HepG2 (cell line): ENCODE measurements around the gene NDC1. TPM values are rescaled to one million over a fixed set of nuclear protein-coding genes. Genes with fewer than 3 reads are reported as not detected.
"Not testable (repeated sequence)": the region's sequence is repeated elsewhere in the genome, so short reads cannot be mapped to it uniquely, and the experiment has no call there.

Experiments
- ATAC-seq: fragments of 200-7000 bp; cut with Tn5 transposase; 3 replicates; pipeline ENCODE4 v1.9.1; 2020; ENCODE audit warnings: mild to moderate bottlenecking, moderate library complexity
- BruUV-seq: library from RNA; stranded (reverse); fragments of 400-500 nt; replicated peaks from 2 replicates; lab custom pipeline; 2021; lab: Mats Ljungman, UMichigan
- CTCF ChIA-PET: fragments of 300-600 bp; formaldehyde crosslinking; extraction: SDS; loops from one replicate; lab custom pipeline; 2021; ENCODE audit warnings: low total read pairs, inconsistent platforms, low intra/inter-chr PET ratio; lab: Yijun Ruan, JAX
- POLR2A ChIA-PET: fragments of 350-600 bp; sonication (Branson Sonifier 250); formaldehyde crosslinking; loops from one replicate; lab custom pipeline; 2020; ENCODE audit warnings: antibody characterized with exemption, inconsistent platforms; lab: Yijun Ruan, JAX
- DNase-seq: peaks from one replicate; pipeline ENCODE4 v3.0.0-alpha.2; 2015; ENCODE audit warnings: low spot score
- FAIRE-seq: peaks from 3 replicates; lab custom pipeline; 2011; peaks lifted over from hg19 to GRCh38; lab: Jason Lieb, UNC
- H2AFZ ChIP-seq: one replicate; pipeline ENCODE4 v1.6.1; 2011; ENCODE audit warnings: low read length, inconsistent platforms
- H3K27ac ChIP-seq: fragments of 300-600 bp; 3 replicates; pipeline ENCODE4 v1.8.0; 2011; ENCODE audit warnings: mixed run types, mild to moderate bottlenecking, mixed read lengths, low read length, inconsistent platforms; ENCODE audit not compliant: insufficient read depth; ENCODE audit errors: extremely low read length
- H3K27me3 ChIP-seq, 2 experiments: fragments of 200-600 bp in 1 of 2; 2 replicates in 1 of 2; 3 replicates in 1 of 2; pipeline versions ENCODE4 v1.6.0 to v1.8.0; 2011; ENCODE audit warnings: low read length in 2 of 2, mild to moderate bottlenecking in 2 of 2, moderate library complexity in 2 of 2, inconsistent platforms in 1 of 2; ENCODE audit not compliant: insufficient read depth in 2 of 2, control insufficient read depth in 1 of 2
- H3K36me3 ChIP-seq, 2 experiments: fragments of 200-600 bp in 1 of 2; replicated peaks in 1 of 2; 2 replicates in 1 of 2; 3 replicates in 1 of 2; pipeline versions ENCODE4 v1.5.1 to v1.8.0; 2011; ENCODE audit warnings: low read length in 2 of 2, inconsistent platforms in 1 of 2; ENCODE audit not compliant: insufficient read depth in 2 of 2, control insufficient read depth in 1 of 2
- H3K4me1 ChIP-seq: 2 replicates; pipeline ENCODE4 v1.5.1; 2012; ENCODE audit warnings: low read length, inconsistent platforms; ENCODE audit not compliant: insufficient read depth
- H3K4me2 ChIP-seq: 2 replicates; pipeline ENCODE4 v1.6.0; 2011; ENCODE audit warnings: low read depth, low read length, inconsistent platforms
- H3K4me3 ChIP-seq, 3 experiments: fragments of 200-600 bp in 1 of 3; sonication (generic), shearing (Covaris generic) in 1 of 3; replicated peaks in 1 of 3; 2 replicates each; pipeline ENCODE4 v1.5.1; 2011 to 2016; ENCODE audit warnings: low read length in 3 of 3, inconsistent platforms in 2 of 3, low read depth in 2 of 3, mild to moderate bottlenecking in 2 of 3, control low read depth in 1 of 3, mixed read lengths in 1 of 3; ENCODE audit not compliant: insufficient read depth in 1 of 3
- H3K79me2 ChIP-seq: one replicate; pipeline ENCODE4 v1.6.1; 2011; ENCODE audit warnings: low read length, inconsistent platforms; ENCODE audit not compliant: insufficient read depth
- H3K9ac ChIP-seq: 2 replicates; pipeline ENCODE4 v1.6.0; 2011; ENCODE audit warnings: mild to moderate bottlenecking, low read depth, low read length, inconsistent platforms; ENCODE audit not compliant: insufficient read depth
- H3K9me3 ChIP-seq: 2 replicates; pipeline ENCODE4 v1.5.1; 2012; ENCODE audit warnings: mild to moderate bottlenecking, low read length
- H4K20me1 ChIP-seq: 2 replicates; pipeline ENCODE4 v1.6.0; 2011; ENCODE audit warnings: inconsistent platforms, mild to moderate bottlenecking, low read length, moderate library complexity; ENCODE audit not compliant: insufficient read depth
- ATF3 ChIP-seq: sonication (generic); formaldehyde crosslinking; IDR thresholded peaks from 2 replicates; pipeline ENCODE4 v1.4.0; 2020; ENCODE audit warnings: missing genetic modification reagents
- DR1 ChIP-seq: sonication (generic); formaldehyde crosslinking; IDR thresholded peaks from 2 replicates; pipeline ENCODE4 v1.8.0; 2021; ENCODE audit warnings: mild to moderate bottlenecking, missing genetic modification reagents, inconsistent platforms
- GTF3A ChIP-seq: sonication (generic); formaldehyde crosslinking; conservative IDR thresholded peaks from 2 replicates; pipeline ENCODE4 v1.4.0; 2020; ENCODE audit warnings: mild to moderate bottlenecking, missing genetic modification reagents
- POLR2A ChIP-seq, 2 experiments: IDR thresholded peaks; 2 replicates each; pipeline ENCODE4 v1.6.1; 2011; ENCODE audit warnings: low read depth in 2 of 2, low read length in 2 of 2, mild to moderate bottlenecking in 1 of 2, moderate library complexity in 1 of 2; ENCODE audit not compliant: insufficient read depth in 1 of 2
- THAP7 ChIP-seq: sonication (generic); formaldehyde crosslinking; IDR thresholded peaks from 2 replicates; pipeline ENCODE4 v1.8.1; 2023; ENCODE audit warnings: mild to moderate bottlenecking, missing genetic modification reagents
- ZNF121 ChIP-seq: sonication (generic); formaldehyde crosslinking; IDR thresholded peaks from 2 replicates; pipeline ENCODE4 v1.5.0; 2020; ENCODE audit warnings: mild to moderate bottlenecking, missing genetic modification reagents
- ZNF17 ChIP-seq: sonication (generic); formaldehyde crosslinking; IDR thresholded peaks from 2 replicates; pipeline ENCODE4 v1.5.0; 2020; ENCODE audit warnings: mild to moderate bottlenecking, missing genetic modification reagents
- ZNF224 ChIP-seq: sonication (generic); formaldehyde crosslinking; IDR thresholded peaks from 2 replicates; pipeline ENCODE4 v1.5.0; 2020; ENCODE audit warnings: mild to moderate bottlenecking, missing genetic modification reagents
- ZNF329 ChIP-seq: sonication (generic); formaldehyde crosslinking; IDR thresholded peaks from 2 replicates; pipeline ENCODE4 v1.9.0; 2021; ENCODE audit warnings: low read depth, mild to moderate bottlenecking, missing genetic modification reagents
- ZNF354B ChIP-seq: sonication (generic); formaldehyde crosslinking; IDR thresholded peaks from 2 replicates; pipeline ENCODE4 v1.8.0; 2022; ENCODE audit warnings: mild to moderate bottlenecking, missing genetic modification reagents
- ZNF614 ChIP-seq: IDR thresholded peaks from 2 replicates; pipeline ENCODE4 v1.6.1; 2018; ENCODE audit warnings: missing biosample characterization, missing genetic modification reagents, inconsistent platforms, borderline replicate concordance
- ZNF615 ChIP-seq: sonication (generic); formaldehyde crosslinking; IDR thresholded peaks from 2 replicates; pipeline ENCODE4 v1.5.0; 2020; ENCODE audit warnings: mild to moderate bottlenecking, missing genetic modification reagents, borderline replicate concordance
- ZNF709 ChIP-seq: sonication (generic); formaldehyde crosslinking; IDR thresholded peaks from 2 replicates; pipeline ENCODE4 v1.5.0; 2020; ENCODE audit warnings: mild to moderate bottlenecking, missing genetic modification reagents
- ZNF749 ChIP-seq: sonication (generic); formaldehyde crosslinking; IDR thresholded peaks from 2 replicates; pipeline ENCODE4 v1.8.0; 2022; ENCODE audit warnings: mild to moderate bottlenecking, missing genetic modification reagents, moderate library complexity, borderline replicate concordance
- WGBS: methylation state at CpG from one replicate; pipeline ENCODE4 v1.1.6; 2017; ENCODE audit warnings: low lambda C conversion rate; 5-methylcytosine and 5-hydroxymethylcytosine counted together
- in situ Hi-C: cut with HindIII; loops from 2 replicates; pipeline ENCODE4 v1.10.0; 2017; ENCODE audit warnings: low pct_unique_long_range_greater_than_20kb; ENCODE audit not compliant: extremely low pct_ligation_motif_present
- intact Hi-C: fragments of 100-400 bp; cut with micrococcal nuclease; formaldehyde crosslinking; loops from one replicate; pipeline ENCODE4 v1.10.0; 2022; ENCODE audit not compliant: unreplicated experiment
- polyA plus RNA-seq, 8 experiments: library from polyadenylated mRNA; depleted of rRNA in 3 of 8; stranded (reverse) in 7 of 8; unstranded in 1 of 8; fragments of >200 nt; fragmentation: Illumina TruSeq in 4 of 8; extraction: Trizol in 4 of 8; gene quantifications; 2 replicates each; pipeline versions ENCODE4 v1.2.1 to v1.2.3, GENCODE V29; 2011 to 2016; ENCODE audit warnings: low read depth in 4 of 8, missing spikeins in 1 of 8, mixed read lengths in 1 of 8; ENCODE audit not compliant: insufficient read depth in 1 of 8
- total RNA-seq, 5 experiments: library from RNA; depleted of rRNA; stranded (reverse); fragments of >200 nt; fragmentation: Illumina TruSeq; extraction: Trizol; gene quantifications; 2 replicates each; pipeline ENCODE4 v1.2.3, GENCODE V29; 2016; ENCODE audit warnings: low read depth in 1 of 5
- TF ChIP-seq, protein P1 (sequence below): sonication (generic); formaldehyde crosslinking; IDR thresholded peaks from 2 replicates; pipeline ENCODE4 v1.8.1; 2023; ENCODE audit warnings: mild to moderate bottlenecking, inconsistent platforms, moderate library complexity, missing genetic modification reagents, borderline replicate concordance

Gene NDC1
- total and polyA plus RNA-seq, 2 of the 13 experiments (the other 11 are each of a cell fraction or from before 2014, with no cell fraction given) = 38.1 to 50.9 TPM

- FAIRE-seq, H3K79me2 ChIP-seq, H3K9me3 ChIP-seq, H3K9ac ChIP-seq, H4K20me1 ChIP-seq, H2AFZ ChIP-seq, ATAC-seq, H3K27me3 ChIP-seq, POLR2A ChIA-PET, in situ Hi-C loops, intact Hi-C loops, DNase-seq, H3K27ac ChIP-seq, H3K4me1 ChIP-seq, H3K4me3 ChIP-seq, H3K4me2 ChIP-seq, CTCF ChIA-PET, BruUV-seq: not testable (repeated sequence)
- 94% methylated on average over 2 of the region's 2 CpGs for WGBS
- peaks cover 5 to 21% of the 10 kb centered on the region in 2 experiments; a peak in 4 of 5 replicates for H3K36me3 ChIP-seq
- 0 out of 2 replicates have a peak, but pooled peaks have one; percentile 18 for TF ChIP-seq ZNF121
Measured at GRCh38 chr1:53875150-53875549, 37.1 kb upstream of the NDC1 start.

DNA sequence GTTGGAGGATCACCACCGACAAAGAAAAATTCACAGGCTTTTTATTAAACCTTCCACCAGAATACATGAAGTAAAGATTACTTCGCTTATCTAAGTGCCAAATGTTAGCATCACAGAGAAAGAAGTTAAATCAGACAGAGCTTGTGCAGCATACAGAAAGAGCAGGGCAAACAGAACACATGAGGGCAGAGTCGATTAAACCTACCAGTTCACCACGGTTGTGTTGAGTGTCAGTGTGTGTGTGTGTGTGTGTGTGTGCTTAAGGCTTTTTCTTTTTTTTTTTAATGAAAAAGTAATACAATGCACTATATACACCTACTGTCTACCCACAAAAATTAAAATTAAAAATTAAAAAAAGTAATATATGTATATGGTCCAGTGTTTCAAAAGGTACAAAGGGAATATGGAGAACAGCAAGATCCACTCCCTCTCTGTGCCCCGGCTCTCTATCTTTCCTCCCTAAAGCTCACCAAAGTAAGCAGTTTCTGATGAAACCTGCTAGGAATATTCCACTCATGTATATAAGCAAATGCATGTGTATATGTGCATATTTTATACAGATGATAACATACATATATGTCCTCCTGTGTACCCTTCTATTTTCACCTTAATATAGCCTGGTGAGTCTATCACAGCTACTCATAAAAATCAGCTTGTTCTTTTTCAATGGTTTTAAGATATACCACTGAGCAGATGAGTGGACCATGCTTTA is 33.8 kb upstream of the NDC1 start:
- Histone ChIP-seq H2AFZ (no peak overlapping the region), H3K79me2 (no peaks in the 10 kb centered on the region), H3K4me1 (no peaks in the 10 kb centered on the region), H3K9me3 (no peaks in the 10 kb centered on the region), H3K36me3 (peaks cover 4 to 19% of the 10 kb centered on the region in 2 experiments; a peak in 3 of 5 replicates), H3K27ac (no peak overlapping the region), H3K4me3 (no peak overlapping the region), H3K9ac (no peak overlapping the region), H3K27me3 (no peaks in the 10 kb centered on the region), H3K4me2 (no peak overlapping the region), H4K20me1 (no peaks in the 10 kb centered on the region)
- ATAC-seq (no peak), FAIRE-seq (no peak), DNase-seq (no peak)
- no TSS peak for BruUV-seq
- intact Hi-C loops = no loop called here
- POLR2A ChIA-PET = interaction anchor here (0.7 kb wide), 1 partner anchor 47 kb away, joined by 3 read pairs; no protein-coding TSS in a partner anchor
- 82% methylated on average over 5 of the region's 5 CpGs for WGBS
- CTCF ChIA-PET = no interaction called here
- in situ Hi-C loops = no loop called here
- no peak for TF ChIP-seq ZNF709
- TF ChIP-seq ZNF329 (CRISPR knock-in tag) = no peak
- TF ChIP-seq, protein P1, sequence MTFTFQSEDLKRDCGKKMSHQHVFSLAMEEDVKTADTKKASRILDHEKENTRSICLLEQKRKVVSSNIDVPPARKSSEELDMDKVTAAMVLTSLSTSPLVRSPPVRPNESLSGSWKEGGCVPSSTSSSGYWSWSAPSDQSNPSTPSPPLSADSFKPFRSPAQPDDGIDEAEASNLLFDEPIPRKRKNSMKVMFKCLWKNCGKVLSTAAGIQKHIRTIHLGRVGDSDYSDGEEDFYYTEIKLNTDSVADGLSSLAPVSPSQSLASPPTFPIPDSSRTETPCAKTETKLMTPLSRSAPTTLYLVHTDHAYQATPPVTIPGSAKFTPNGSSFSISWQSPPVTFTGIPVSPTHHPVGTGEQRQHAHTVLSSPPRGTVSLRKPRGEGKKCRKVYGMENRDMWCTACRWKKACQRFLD (CRISPR knock-in tag) = no peak
- no peak for TF ChIP-seq ZNF17 (CRISPR knock-in tag)
- no peak for TF ChIP-seq ZNF615 (CRISPR knock-in tag)
- no peak for TF ChIP-seq ZNF354B (CRISPR knock-in tag)
- no peak for TF ChIP-seq THAP7 (CRISPR knock-in tag)
- no peak for TF ChIP-seq GTF3A (CRISPR knock-in tag)
- TF ChIP-seq DR1 (CRISPR knock-in tag) = no peak
- no peak for TF ChIP-seq POLR2A (IDR thresholded peaks at IDR 0.05; ENCODE audit: insufficient read depth in 1 of 2, low read depth in 2 of 2, low read length in 2 of 2)
- no peak for TF ChIP-seq ZNF749 (CRISPR knock-in tag)
- no peak for TF ChIP-seq ATF3 (CRISPR knock-in tag)
- no peak for TF ChIP-seq ZNF614
- no peak for TF ChIP-seq ZNF224 (CRISPR knock-in tag)
